ENCODE measurements around the gene EXOC6. TPM values are rescaled to one million over a fixed set of nuclear protein-coding genes. Genes with fewer than 3 reads are reported as not detected.
A peak's percentile ranks its signal among the peaks of the same experiment; 100 is the strongest.

Gene EXOC6
- polyA plus RNA-seq, 1 experiment: 23.8 TPM

DNA sequence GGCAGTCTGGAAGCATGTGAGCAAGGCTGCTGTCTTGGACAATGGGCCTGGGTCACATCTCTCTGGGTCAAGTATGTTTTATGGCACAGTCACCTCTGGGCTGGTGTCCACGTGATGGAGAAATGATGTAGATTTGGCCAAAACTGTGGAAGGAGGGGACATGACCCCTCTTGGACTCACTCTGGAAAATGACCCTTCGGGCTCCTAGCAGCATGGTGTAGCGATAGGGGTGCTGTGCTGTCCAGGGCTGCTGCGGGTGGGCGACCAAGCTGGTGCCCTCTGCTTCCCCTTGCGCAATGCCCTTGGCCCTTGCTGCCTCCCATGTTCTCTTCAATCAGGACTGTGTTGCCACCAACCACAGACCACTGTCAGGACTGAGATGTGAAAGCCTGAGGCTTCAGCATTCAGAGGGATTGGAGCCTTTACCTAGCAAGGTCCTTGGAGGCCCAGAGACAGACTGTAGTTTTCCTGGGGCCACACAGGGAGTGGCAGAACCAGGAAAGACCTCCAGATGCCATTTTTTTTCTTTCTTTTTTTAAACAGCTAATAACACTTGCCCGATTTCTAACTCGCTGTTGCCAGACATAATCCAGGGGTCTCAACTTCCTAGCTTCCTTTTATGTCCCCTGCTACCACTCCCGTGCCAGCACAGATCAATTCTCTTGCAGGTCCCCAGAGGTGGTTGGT lies 231.5 kb downstream of the EXOC6 start:
- TF ChIP-seq, protein P1, sequence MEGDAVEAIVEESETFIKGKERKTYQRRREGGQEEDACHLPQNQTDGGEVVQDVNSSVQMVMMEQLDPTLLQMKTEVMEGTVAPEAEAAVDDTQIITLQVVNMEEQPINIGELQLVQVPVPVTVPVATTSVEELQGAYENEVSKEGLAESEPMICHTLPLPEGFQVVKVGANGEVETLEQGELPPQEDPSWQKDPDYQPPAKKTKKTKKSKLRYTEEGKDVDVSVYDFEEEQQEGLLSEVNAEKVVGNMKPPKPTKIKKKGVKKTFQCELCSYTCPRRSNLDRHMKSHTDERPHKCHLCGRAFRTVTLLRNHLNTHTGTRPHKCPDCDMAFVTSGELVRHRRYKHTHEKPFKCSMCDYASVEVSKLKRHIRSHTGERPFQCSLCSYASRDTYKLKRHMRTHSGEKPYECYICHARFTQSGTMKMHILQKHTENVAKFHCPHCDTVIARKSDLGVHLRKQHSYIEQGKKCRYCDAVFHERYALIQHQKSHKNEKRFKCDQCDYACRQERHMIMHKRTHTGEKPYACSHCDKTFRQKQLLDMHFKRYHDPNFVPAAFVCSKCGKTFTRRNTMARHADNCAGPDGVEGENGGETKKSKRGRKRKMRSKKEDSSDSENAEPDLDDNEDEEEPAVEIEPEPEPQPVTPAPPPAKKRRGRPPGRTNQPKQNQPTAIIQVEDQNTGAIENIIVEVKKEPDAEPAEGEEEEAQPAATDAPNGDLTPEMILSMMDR (IDR thresholded peaks at IDR 0.05; ENCODE audit: insufficient read depth, low read depth, low read length): no peak
- ChIA-PET POLR2A (no interaction called here), CTCF (interaction anchor here (0.7 to 8.3 kb wide), 24 partner anchors 9 to 431 kb away, joined by 3 to 73 read pairs (median 5); partner anchors contain the start of gene CYP26C1)
- Histone ChIP-seq H3K36me3 (ENCODE audit: control insufficient read depth, insufficient read depth, low read length) (no peaks in the 10 kb centered on the region), H3K4me3 (ENCODE audit: low read depth, low read length) (no peak overlapping the region), H3K27me3 (ENCODE audit: control insufficient read depth, insufficient read depth, low read length) (peaks cover 14% of the 10 kb centered on the region)
- DNase-seq (ENCODE audit: low read depth): no peak

DNA sequence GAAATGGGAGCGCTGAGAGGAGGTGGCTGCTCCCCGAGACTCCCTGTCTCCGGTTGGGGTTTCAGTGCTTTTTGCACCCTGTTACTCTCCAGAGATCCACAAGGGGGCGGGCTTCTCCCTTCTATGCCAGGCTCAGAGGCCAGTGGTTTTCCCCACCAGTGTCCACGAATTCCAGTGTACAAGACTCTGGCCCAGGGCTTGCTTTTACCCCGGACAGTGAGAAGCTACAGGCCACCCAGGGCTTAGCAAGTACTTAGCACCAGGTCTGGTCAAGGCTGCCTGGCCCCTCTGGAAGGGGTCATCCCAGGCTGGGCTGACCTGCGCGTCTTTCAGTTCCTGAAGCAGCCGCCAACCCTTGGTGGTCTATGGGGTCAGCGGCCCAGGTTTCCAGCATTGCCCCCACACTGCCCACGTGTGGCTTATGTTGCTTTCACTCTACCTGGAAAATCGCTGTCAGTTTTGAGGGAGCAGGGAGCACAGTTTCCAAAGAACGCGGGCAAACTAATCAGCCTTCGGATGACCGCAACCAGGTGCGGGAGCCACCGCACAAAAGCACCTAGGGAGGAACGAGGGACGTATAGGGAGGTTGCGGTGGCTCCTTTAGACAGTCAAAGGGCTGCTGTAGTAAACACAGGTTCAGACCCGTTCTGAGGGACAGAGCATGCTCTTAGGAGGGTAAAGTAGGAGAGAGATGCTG lies 232.2 kb downstream of the EXOC6 start:
- TF ChIP-seq, protein P1 (IDR thresholded peaks at IDR 0.05; ENCODE audit: insufficient read depth, low read depth, low read length): peak; percentile 86
- POLR2A ChIA-PET: no interaction called here
- DNase-seq (ENCODE audit: low read depth): no peak
- no peak overlapping the region for H3K4me3 ChIP-seq (ENCODE audit: low read depth, low read length)
- CTCF ChIA-PET: interaction anchor here (0.6 to 8.3 kb wide), 30 partner anchors 8 to 430 kb away, joined by 3 to 73 read pairs (median 4); partner anchors contain the start of gene CYP26C1
- peaks cover 8% of the 10 kb centered on the region for H3K27me3 ChIP-seq (ENCODE audit: control insufficient read depth, insufficient read depth, low read length)
- no peaks in the 10 kb centered on the region for H3K36me3 ChIP-seq (ENCODE audit: control insufficient read depth, insufficient read depth, low read length)

DNA sequence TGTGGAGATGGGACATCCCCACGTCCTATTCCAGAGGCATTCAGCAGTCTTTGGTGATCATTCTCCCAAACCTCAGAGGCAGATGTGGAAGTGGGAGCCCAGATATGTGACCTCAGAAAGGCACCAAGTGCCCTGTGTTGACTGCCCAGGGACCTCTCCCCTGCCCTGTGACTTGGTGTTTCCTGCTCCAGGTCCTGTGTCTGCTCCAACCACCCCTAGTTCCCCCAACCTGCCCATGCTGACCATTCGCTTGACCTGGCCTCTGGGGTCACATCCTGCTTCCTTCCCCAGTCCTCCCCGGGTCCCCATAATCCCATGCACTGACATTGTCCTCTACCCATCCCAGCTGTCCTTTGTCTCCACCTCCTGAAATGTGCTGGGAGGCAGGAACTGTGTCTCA lies 233.0 kb downstream of the EXOC6 start:
- peaks cover under 1% of the 10 kb centered on the region for H3K27me3 ChIP-seq (ENCODE audit: control insufficient read depth, insufficient read depth, low read length)
- CTCF ChIA-PET: interaction anchor here (0.6 to 8.3 kb wide), 20 partner anchors 7 to 429 kb away, joined by 3 to 73 read pairs (median 6); partner anchors contain the start of gene CYP26C1
- POLR2A ChIA-PET: no interaction called here
- DNase-seq (ENCODE audit: low read depth): no peak
- no peak overlapping the region for H3K4me3 ChIP-seq (ENCODE audit: low read depth, low read length)
- no peaks in the 10 kb centered on the region for H3K36me3 ChIP-seq (ENCODE audit: control insufficient read depth, insufficient read depth, low read length)
- TF ChIP-seq, protein P1 (IDR thresholded peaks at IDR 0.05; ENCODE audit: insufficient read depth, low read depth, low read length): no peak

DNA sequence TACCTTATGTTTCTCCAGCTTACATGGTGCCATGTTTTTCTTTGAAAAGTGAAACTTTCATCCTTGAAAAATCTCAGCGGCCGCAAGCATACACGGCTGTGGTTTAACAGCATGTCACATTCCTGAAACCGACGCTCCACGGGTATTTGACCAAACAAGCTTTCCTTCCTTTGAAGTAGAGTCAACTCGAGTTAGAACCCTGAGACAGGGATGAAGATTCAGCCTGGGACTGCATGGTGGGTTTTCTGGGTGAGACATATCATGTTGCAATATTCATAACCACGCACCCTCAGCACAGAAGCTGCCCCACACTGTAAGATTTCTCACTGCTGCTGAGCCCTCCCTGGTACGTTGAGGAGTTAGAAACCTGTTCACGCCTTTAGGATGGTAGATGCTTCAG lies 233.5 kb downstream of the EXOC6 start:
- no peak overlapping the region for H3K4me3 ChIP-seq (ENCODE audit: low read depth, low read length)
- DNase-seq (ENCODE audit: low read depth): no peak
- H3K36me3 ChIP-seq (ENCODE audit: control insufficient read depth, insufficient read depth, low read length): no peaks in the 10 kb centered on the region
- TF ChIP-seq, protein P1 (IDR thresholded peaks at IDR 0.05; ENCODE audit: insufficient read depth, low read depth, low read length): no peak
- ChIA-PET POLR2A (no interaction called here), CTCF (interaction anchor here (0.8 to 8.3 kb wide), 12 partner anchors 11 to 429 kb away, joined by 3 to 73 read pairs (median 8); partner anchors contain the start of gene CYP26C1)
- no peaks in the 10 kb centered on the region; the same call in 1 of the 2 replicates for H3K27me3 ChIP-seq (ENCODE audit: control insufficient read depth, insufficient read depth, low read length)

Measured in BJ (cell line).